SK-N-SH (cell line): ENCODE results near the gene RNF130.

Experiments used
- ELF1 ChIP-seq: IDR thresholded peaks from 2 replicates; pipeline ENCODE4 v1.4.0; 2012
- EP300 ChIP-seq, 2 experiments: IDR thresholded peaks; 2 replicates each; pipeline versions ENCODE4 v1.4.0 to v1.6.1; 2012; ENCODE audit warnings: borderline replicate concordance in 1 of 2, low read depth in 1 of 2, low read length in 1 of 2
- REST ChIP-seq: IDR thresholded peaks from 2 replicates; pipeline ENCODE4 v1.6.1; 2012; ENCODE audit warnings: mild to moderate bottlenecking, low read depth, low read length, moderate library complexity
- TF ChIP-seq, protein P1 (sequence below): IDR thresholded peaks from 2 replicates; pipeline ENCODE4 v1.4.0; 2012; ENCODE audit warnings: low read depth, borderline replicate concordance
- TF ChIP-seq, protein P2 (sequence below): fragments of 200-600 bp; sonication (generic); IDR thresholded peaks from 2 replicates; pipeline ENCODE4 v1.6.1; 2017; ENCODE audit warnings: antibody characterized with exemption, mild to moderate bottlenecking, moderate library complexity

DNA sequence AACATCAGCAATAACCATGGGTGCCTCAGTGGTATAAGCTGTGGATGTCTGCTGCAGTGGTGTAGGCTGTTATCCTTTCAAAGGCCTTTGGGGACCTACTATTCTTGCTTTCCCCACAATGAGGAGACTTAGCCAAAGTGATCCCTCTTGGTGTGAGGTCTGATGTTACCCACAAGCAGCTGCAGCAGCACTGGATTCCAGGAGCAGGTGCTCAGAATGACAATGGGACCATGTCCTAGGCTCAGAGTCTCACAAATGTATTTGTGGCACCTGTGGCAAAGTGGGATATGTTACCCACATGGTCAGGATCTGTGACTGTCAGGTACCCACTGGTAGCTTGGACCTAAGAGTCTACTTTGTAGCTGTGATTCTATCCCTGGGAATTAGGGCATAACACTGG, 70.4 kb downstream of the RNF130 start:
- TF ChIP-seq, protein P1, sequence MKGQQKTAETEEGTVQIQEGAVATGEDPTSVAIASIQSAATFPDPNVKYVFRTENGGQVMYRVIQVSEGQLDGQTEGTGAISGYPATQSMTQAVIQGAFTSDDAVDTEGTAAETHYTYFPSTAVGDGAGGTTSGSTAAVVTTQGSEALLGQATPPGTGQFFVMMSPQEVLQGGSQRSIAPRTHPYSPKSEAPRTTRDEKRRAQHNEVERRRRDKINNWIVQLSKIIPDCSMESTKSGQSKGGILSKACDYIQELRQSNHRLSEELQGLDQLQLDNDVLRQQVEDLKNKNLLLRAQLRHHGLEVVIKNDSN = no peak
- TF ChIP-seq, protein P2, sequence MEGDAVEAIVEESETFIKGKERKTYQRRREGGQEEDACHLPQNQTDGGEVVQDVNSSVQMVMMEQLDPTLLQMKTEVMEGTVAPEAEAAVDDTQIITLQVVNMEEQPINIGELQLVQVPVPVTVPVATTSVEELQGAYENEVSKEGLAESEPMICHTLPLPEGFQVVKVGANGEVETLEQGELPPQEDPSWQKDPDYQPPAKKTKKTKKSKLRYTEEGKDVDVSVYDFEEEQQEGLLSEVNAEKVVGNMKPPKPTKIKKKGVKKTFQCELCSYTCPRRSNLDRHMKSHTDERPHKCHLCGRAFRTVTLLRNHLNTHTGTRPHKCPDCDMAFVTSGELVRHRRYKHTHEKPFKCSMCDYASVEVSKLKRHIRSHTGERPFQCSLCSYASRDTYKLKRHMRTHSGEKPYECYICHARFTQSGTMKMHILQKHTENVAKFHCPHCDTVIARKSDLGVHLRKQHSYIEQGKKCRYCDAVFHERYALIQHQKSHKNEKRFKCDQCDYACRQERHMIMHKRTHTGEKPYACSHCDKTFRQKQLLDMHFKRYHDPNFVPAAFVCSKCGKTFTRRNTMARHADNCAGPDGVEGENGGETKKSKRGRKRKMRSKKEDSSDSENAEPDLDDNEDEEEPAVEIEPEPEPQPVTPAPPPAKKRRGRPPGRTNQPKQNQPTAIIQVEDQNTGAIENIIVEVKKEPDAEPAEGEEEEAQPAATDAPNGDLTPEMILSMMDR = no peak
- no peak for TF ChIP-seq EP300 (IDR thresholded peaks at IDR 0.05; ENCODE audit: borderline replicate concordance in 1 of 2, low read depth in 1 of 2, low read length in 1 of 2)
- no peak for TF ChIP-seq ELF1
- TF ChIP-seq REST = no peak
